H9 (cell line): ENCODE measurements around the gene VANGL2. TPM values are rescaled to one million over a fixed set of nuclear protein-coding genes. Genes with fewer than 3 reads are reported as not detected.

Source experiments
- DNase-seq: peaks from one replicate; pipeline ENCODE4 v3.0.0-alpha.2; 2017
- H2AFZ ChIP-seq: one replicate; pipeline ENCODE4 v1.6.1; 2013; ENCODE audit warnings: mild to moderate bottlenecking, low read length, control low read depth, moderate library complexity
- H2AK5ac ChIP-seq: 2 replicates; pipeline ENCODE4 v1.6.1; 2013; ENCODE audit warnings: low read length, control low read depth, mixed read lengths; ENCODE audit not compliant: insufficient read length
- H2BK120ac ChIP-seq: one replicate; pipeline ENCODE4 v1.6.1; 2013; ENCODE audit warnings: low read depth, mild to moderate bottlenecking, low read length, control low read depth, inconsistent platforms; ENCODE audit not compliant: poor library complexity, severe bottlenecking
- H2BK12ac ChIP-seq: 2 replicates; pipeline ENCODE4 v1.6.1; 2013; ENCODE audit warnings: low read length, control low read depth, mixed read lengths, low read depth; ENCODE audit not compliant: insufficient read length
- H2BK15ac ChIP-seq: 2 replicates; pipeline ENCODE4 v1.6.1; 2013; ENCODE audit warnings: low read depth, low read length, control low read depth
- H2BK20ac ChIP-seq: one replicate; pipeline ENCODE4 v1.6.1; 2013; ENCODE audit warnings: low read depth, mild to moderate bottlenecking, low read length, control low read depth, inconsistent platforms; ENCODE audit not compliant: poor library complexity, severe bottlenecking
- H2BK5ac ChIP-seq: 2 replicates; pipeline ENCODE4 v1.6.1; 2013; ENCODE audit warnings: low read length, control low read depth, mixed read lengths; ENCODE audit not compliant: insufficient read length
- H3K14ac ChIP-seq: 2 replicates; pipeline ENCODE4 v1.6.1; 2013; ENCODE audit warnings: low read length, control low read depth; ENCODE audit not compliant: insufficient read depth
- H3K18ac ChIP-seq: 2 replicates; pipeline ENCODE4 v1.6.1; 2013; ENCODE audit warnings: low read depth, mild to moderate bottlenecking, mixed read lengths, low read length, control low read depth; ENCODE audit not compliant: insufficient read length
- H3K23ac ChIP-seq: 2 replicates; pipeline ENCODE4 v1.6.1; 2013; ENCODE audit warnings: low read length, control low read depth, mixed read lengths, low read depth; ENCODE audit not compliant: insufficient read length
- H3K23me2 ChIP-seq: 2 replicates; pipeline ENCODE4 v1.6.1; 2013; ENCODE audit warnings: low read depth, mild to moderate bottlenecking, mixed read lengths, low read length, control low read depth; ENCODE audit not compliant: insufficient read length, poor library complexity, severe bottlenecking
- H3K27ac ChIP-seq: 2 replicates; pipeline ENCODE4 v1.5.1; 2013; ENCODE audit warnings: low read length, control low read depth, mixed read lengths, low read depth; ENCODE audit not compliant: insufficient read length
- H3K27me3 ChIP-seq: 2 replicates; pipeline ENCODE4 v1.6.1; 2013; ENCODE audit warnings: low read length, control low read depth, inconsistent platforms; ENCODE audit not compliant: insufficient read depth
- H3K4ac ChIP-seq: 2 replicates; pipeline ENCODE4 v1.6.1; 2013; ENCODE audit warnings: low read depth, mild to moderate bottlenecking, control low read depth, inconsistent platforms, low read length, moderate library complexity
- H3K4me1 ChIP-seq: 2 replicates; pipeline ENCODE4 v1.6.1; 2013; ENCODE audit warnings: low read length, control low read depth, inconsistent platforms; ENCODE audit not compliant: insufficient read depth
- H3K4me2 ChIP-seq: 2 replicates; pipeline ENCODE4 v1.6.1; 2013; ENCODE audit warnings: low read length, control low read depth, mixed read lengths; ENCODE audit not compliant: insufficient read length, insufficient read depth
- H3K56ac ChIP-seq: 2 replicates; pipeline ENCODE4 v1.6.1; 2013; ENCODE audit warnings: low read depth, mild to moderate bottlenecking, mixed read lengths, low read length, control low read depth; ENCODE audit not compliant: insufficient read length
- H3K79me1 ChIP-seq: 2 replicates; pipeline ENCODE4 v1.6.1; 2013; ENCODE audit warnings: low read depth, mild to moderate bottlenecking, moderate library complexity, low read length, control low read depth, inconsistent platforms; ENCODE audit not compliant: insufficient read depth, poor library complexity, severe bottlenecking
- H3K79me2 ChIP-seq: 2 replicates; pipeline ENCODE4 v1.6.1; 2013; ENCODE audit warnings: low read length, control low read depth, inconsistent platforms; ENCODE audit not compliant: insufficient read depth
- H3K9ac ChIP-seq: 2 replicates; pipeline ENCODE4 v1.6.1; 2013; ENCODE audit warnings: low read length, control low read depth, mixed read lengths; ENCODE audit not compliant: insufficient read length; ENCODE audit errors: extremely low read depth
- H3K9me3 ChIP-seq: one replicate; pipeline ENCODE4 v1.6.1; 2013; ENCODE audit warnings: low read depth, low read length, inconsistent platforms; ENCODE audit not compliant: control insufficient read depth
- H3T11ph ChIP-seq: one replicate; pipeline ENCODE4 v1.6.1; 2013; ENCODE audit warnings: mild to moderate bottlenecking, low read length, control low read depth, inconsistent platforms
- H4K20me1 ChIP-seq: one replicate; pipeline ENCODE4 v1.6.1; 2013; ENCODE audit not compliant: control insufficient read depth, insufficient read length, insufficient read depth
- H4K5ac ChIP-seq: 2 replicates; pipeline ENCODE4 v1.6.1; 2013; ENCODE audit warnings: low read depth, mild to moderate bottlenecking, mixed read lengths, low read length, control low read depth; ENCODE audit not compliant: insufficient read length
- H4K8ac ChIP-seq: replicated peaks from 2 replicates; pipeline ENCODE4 v1.6.1; 2013; ENCODE audit warnings: low read length, control low read depth, mixed read lengths, low read depth; ENCODE audit not compliant: insufficient read length
- H4K91ac ChIP-seq: 2 replicates; pipeline ENCODE4 v1.6.1; 2013; ENCODE audit warnings: low read depth, mild to moderate bottlenecking, moderate library complexity, mixed read lengths, low read length, control low read depth; ENCODE audit not compliant: insufficient read length
- H3K27ac Mint-ChIP-seq, 3 experiments: 2 replicates in 2 of 3; 3 replicates in 1 of 3; pipeline ENCODE4 v1.8.0; 2020 to 2021; ENCODE audit warnings: mixed read lengths in 3 of 3, mild to moderate bottlenecking in 1 of 3, moderate library complexity in 1 of 3
- H3K27me3 Mint-ChIP-seq: 2 replicates; pipeline ENCODE4 v1.8.0; 2021; ENCODE audit warnings: low read depth, mild to moderate bottlenecking, moderate library complexity, mixed read lengths
- H3K36me3 Mint-ChIP-seq, 3 experiments: 2 replicates in 2 of 3; 3 replicates in 1 of 3; pipeline ENCODE4 v1.8.0; 2020 to 2021; ENCODE audit warnings: low read depth in 3 of 3, mixed read lengths in 3 of 3; ENCODE audit not compliant: insufficient read depth in 1 of 3
- H3K4me1 Mint-ChIP-seq, 2 experiments: 2 replicates each; pipeline ENCODE4 v1.8.0; 2020; ENCODE audit warnings: mixed read lengths in 2 of 2
- H3K4me3 Mint-ChIP-seq, 2 experiments: 2 replicates in 1 of 2; 3 replicates in 1 of 2; pipeline ENCODE4 v1.8.0; 2020 to 2021; ENCODE audit warnings: mild to moderate bottlenecking in 2 of 2, mixed read lengths in 2 of 2, moderate library complexity in 1 of 2
- H3K9me3 Mint-ChIP-seq, 2 experiments: 2 replicates in 1 of 2; 3 replicates in 1 of 2; pipeline ENCODE4 v1.8.0; 2020; ENCODE audit warnings: mild to moderate bottlenecking in 2 of 2, mixed read lengths in 2 of 2, moderate library complexity in 1 of 2
- CTCF ChIP-seq: fragments of 200-600 bp; sonication (generic); conservative IDR thresholded peaks from 3 replicates; pipeline ENCODE4 v1.8.0; 2021; ENCODE audit warnings: antibody characterized with exemption, mild to moderate bottlenecking
- WGBS: extraction: QIAGEN DNeasy Blood & Tissue Kit; methylation state at CpG from one replicate; pipeline ENCODE4 v1.1.7; 2013; ENCODE audit warnings: missing lambda C conversion rate, low lambda C conversion rate, mixed read lengths; ENCODE audit not compliant: insufficient read length; ENCODE audit errors: extremely low coverage; 5-methylcytosine and 5-hydroxymethylcytosine counted together
- total RNA-seq: library from RNA; stranded (reverse); gene quantifications from 2 replicates; pipeline ENCODE4 v1.2.1, GENCODE V29; 2021

The VANGL2 gene
- total RNA-seq, 1 experiment from 2014 or later, result 58.5 TPM

DNA sequence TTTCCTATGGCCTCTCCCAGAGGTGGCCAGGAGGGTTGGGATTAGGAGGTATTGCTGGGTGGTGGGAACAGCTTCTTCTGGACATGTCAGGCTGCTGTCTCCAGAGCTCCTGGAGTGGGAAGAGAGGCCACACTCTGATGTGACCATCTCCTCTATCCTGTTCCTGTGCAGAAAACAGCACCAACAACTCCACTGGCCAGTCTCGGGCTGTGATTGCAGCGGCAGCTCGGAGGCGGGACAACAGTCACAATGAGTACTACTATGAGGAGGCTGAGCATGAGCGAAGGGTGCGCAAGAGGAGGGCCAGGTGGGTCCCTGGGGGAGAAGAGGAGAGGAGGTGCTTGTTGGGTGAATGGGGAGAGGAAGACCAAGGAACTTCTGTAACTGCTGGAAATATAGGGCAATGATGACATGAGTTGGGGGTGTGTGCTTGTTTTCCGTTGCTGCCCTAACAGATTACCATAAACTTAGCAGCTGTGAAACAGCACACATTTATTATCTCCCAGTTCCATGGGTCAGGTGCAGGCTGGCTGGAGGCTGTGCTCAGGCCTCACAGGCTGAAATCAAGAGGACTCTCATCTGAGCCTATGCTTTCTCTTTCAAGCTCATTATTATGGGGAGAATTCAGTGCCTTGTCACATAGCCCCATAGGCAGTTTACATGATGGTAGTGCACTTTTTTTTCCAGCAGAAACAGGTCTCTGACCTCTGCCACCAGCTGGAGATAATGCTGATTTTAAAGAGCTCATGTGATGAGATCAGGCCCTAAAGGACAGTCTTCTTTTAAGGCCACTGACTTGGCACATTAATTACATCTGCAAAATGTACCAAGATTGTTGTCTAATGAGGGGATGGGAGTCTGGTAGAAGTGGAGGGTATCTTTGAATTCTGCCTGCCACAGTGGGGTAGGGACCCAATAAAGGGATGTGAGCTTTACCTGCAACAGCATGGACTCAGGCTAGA is 20.8 kb downstream of the VANGL2 start:
- H3K14ac ChIP-seq, result no peak overlapping the region
- TF ChIP-seq CTCF, result no peak
- H4K91ac ChIP-seq, result no peak overlapping the region
- H4K8ac ChIP-seq, result no peak overlapping the region
- H3K4me3 Mint-ChIP-seq, result no peak overlapping the region
- H3T11ph ChIP-seq, result no peak overlapping the region
- H3K27me3 Mint-ChIP-seq, result no peaks in the 10 kb centered on the region
- no peak overlapping the region for H2BK5ac ChIP-seq
- H4K20me1 ChIP-seq, result no peaks in the 10 kb centered on the region
- no peak overlapping the region for H2AFZ ChIP-seq
- no CpG with 5 or more reads among the region's 7 CpGs for WGBS
- no peak overlapping the region for H3K23ac ChIP-seq
- H3K27ac ChIP-seq, result no peak overlapping the region
- H3K4me2 ChIP-seq, result no peak overlapping the region
- no peaks in the 10 kb centered on the region for H3K79me1 ChIP-seq
- H3K27me3 ChIP-seq, result no peaks in the 10 kb centered on the region
- peak overlapping the region in 1 of 3 experiments; percentile 37; a peak in 2 of 7 replicates for H3K27ac Mint-ChIP-seq
- H3K18ac ChIP-seq, result no peak overlapping the region
- no peaks in the 10 kb centered on the region for H3K9me3 ChIP-seq
- DNase-seq, result no peak
- peaks cover 43 to 92% (median 84%) of the 10 kb centered on the region in 3 experiments; a peak in 6 of 7 replicates for H3K36me3 Mint-ChIP-seq
- H3K23me2 ChIP-seq, result no peaks in the 10 kb centered on the region
- H4K5ac ChIP-seq, result no peak overlapping the region
- no peaks in the 10 kb centered on the region for H3K9me3 Mint-ChIP-seq
- no peaks in the 10 kb centered on the region for H3K4me1 Mint-ChIP-seq
- H2AK5ac ChIP-seq, result no peak overlapping the region
- H3K79me2 ChIP-seq, result no peaks in the 10 kb centered on the region
- H3K56ac ChIP-seq, result no peak overlapping the region
- H3K9ac ChIP-seq, result no peak overlapping the region
- H2BK15ac ChIP-seq, result no peak overlapping the region
- no peak overlapping the region for H2BK20ac ChIP-seq
- H2BK12ac ChIP-seq, result no peak overlapping the region
- H3K4ac ChIP-seq, result no peak overlapping the region
- H3K4me1 ChIP-seq, result no peaks in the 10 kb centered on the region
- H2BK120ac ChIP-seq, result no peak overlapping the region
